GM12878 (cell line): ENCODE data around the gene MARCHF11. TPM values are rescaled to one million over a fixed set of nuclear protein-coding genes. Genes with fewer than 3 reads are reported as not detected.

ENCODE experiments used
- ATAC-seq: fragments of 200-7000 bp; cut with Tn5 transposase; 3 replicates; pipeline ENCODE4 v1.9.1; 2020; ENCODE audit warnings: mild to moderate bottlenecking, moderate library complexity
- BruUV-seq: library from RNA; stranded (reverse); fragments of 400-500 nt; replicated peaks from 2 replicates; lab custom pipeline; 2021; lab: Mats Ljungman, UMichigan
- CTCF ChIA-PET: fragments of 300-600 bp; sonication (Branson Sonifier 250); formaldehyde crosslinking; extraction: SDS; loops from one replicate; lab custom pipeline; 2021; ENCODE audit warnings: inconsistent platforms; lab: Yijun Ruan, JAX
- POLR2A ChIA-PET: fragments of 350-600 bp; formaldehyde crosslinking; extraction: SDS; loops from one replicate; lab custom pipeline; 2021; ENCODE audit warnings: inconsistent platforms; lab: Charles Lee
- RAD21 ChIA-PET: fragments of 300-600 bp; sonication (Branson Sonifier 250); formaldehyde crosslinking; loops from one replicate; lab custom pipeline; 2023; ENCODE audit warnings: antibody characterized with exemption; ENCODE audit not compliant: unreplicated experiment; lab: Charles Lee
- SMC1A ChIA-PET: fragments of 300-600 bp; sonication (Branson Sonifier 250); formaldehyde crosslinking; loops from one replicate; lab custom pipeline; 2023; ENCODE audit not compliant: unreplicated experiment, uncharacterized antibody; lab: Charles Lee
- DNase-seq: peaks from one replicate; pipeline ENCODE4 v3.0.0-alpha.2; 2011; ENCODE audit warnings: low read depth, low spot score
- FAIRE-seq: peaks from 3 replicates; lab custom pipeline; 2011; peaks lifted over from hg19 to GRCh38; lab: Jason Lieb, UNC
- H2AFZ ChIP-seq: 2 replicates; pipeline ENCODE4 v1.6.0; 2011; ENCODE audit warnings: low read depth, low read length, control low read depth; ENCODE audit not compliant: control insufficient read depth
- H3K27ac ChIP-seq: 2 replicates; pipeline ENCODE4 v1.5.1; 2011; ENCODE audit warnings: control low read depth; ENCODE audit not compliant: control insufficient read depth, insufficient read depth
- H3K27me3 ChIP-seq, 2 experiments: replicated peaks in 1 of 2; 2 replicates each; pipeline versions ENCODE4 v1.6.0 to v1.6.1; 2011; ENCODE audit warnings: low read length in 1 of 2; ENCODE audit not compliant: control insufficient read depth in 2 of 2, insufficient read depth in 2 of 2
- H3K36me3 ChIP-seq, 2 experiments: 2 replicates each; pipeline ENCODE4 v1.5.1; 2011; ENCODE audit warnings: low read length in 1 of 2; ENCODE audit not compliant: control insufficient read depth in 2 of 2, insufficient read depth in 2 of 2
- H3K4me1 ChIP-seq: 2 replicates; pipeline ENCODE4 v1.6.1; 2011; ENCODE audit warnings: mild to moderate bottlenecking, low read length, moderate library complexity, mixed read lengths; ENCODE audit not compliant: control insufficient read depth, insufficient read depth
- H3K4me2 ChIP-seq: 2 replicates; pipeline ENCODE4 v1.6.0; 2011; ENCODE audit warnings: control low read depth; ENCODE audit not compliant: control insufficient read depth, insufficient read depth
- H3K4me3 ChIP-seq: fragments of 200-600 bp; sonication (generic); 2 replicates; pipeline ENCODE4 v1.5.1; 2016
- H3K79me2 ChIP-seq: 2 replicates; pipeline ENCODE4 v1.6.0; 2011; ENCODE audit warnings: low read length; ENCODE audit not compliant: control insufficient read depth, insufficient read depth
- H3K9ac ChIP-seq: 2 replicates; pipeline ENCODE4 v1.8.0; 2011; ENCODE audit warnings: low read length, control low read depth, mixed read lengths; ENCODE audit not compliant: control insufficient read depth, insufficient read depth
- H3K9me3 ChIP-seq: replicated peaks from 3 replicates; pipeline ENCODE4 v1.5.1; 2011; ENCODE audit warnings: mild to moderate bottlenecking, low read length; ENCODE audit not compliant: control insufficient read depth, insufficient read depth
- H4K20me1 ChIP-seq: 2 replicates; pipeline ENCODE4 v1.6.0; 2011; ENCODE audit not compliant: control insufficient read depth, insufficient read depth
- BMI1 ChIP-seq: fragments of 450-650 bp; IDR thresholded peaks from 2 replicates; pipeline ENCODE4 v1.6.1; 2016; ENCODE audit warnings: mild to moderate bottlenecking, moderate library complexity, borderline replicate concordance
- CBFB ChIP-seq: IDR thresholded peaks from 2 replicates; pipeline ENCODE4 v1.6.1; 2016; ENCODE audit warnings: antibody characterized with exemption, low read depth
- CEBPB ChIP-seq, 2 experiments: fragments of 150-350 bp in 1 of 2; IDR thresholded peaks; 2 replicates each; pipeline ENCODE4 v1.6.1; 2012 to 2014; ENCODE audit warnings: low read depth in 2 of 2, low read length in 2 of 2, borderline replicate concordance in 1 of 2, inconsistent platforms in 1 of 2
- MEF2B ChIP-seq: fragments of 450-650 bp; IDR thresholded peaks from 2 replicates; pipeline ENCODE4 v1.6.1; 2018; ENCODE audit warnings: mild to moderate bottlenecking, moderate library complexity; ENCODE audit not compliant: partially characterized antibody, poor library complexity, severe bottlenecking
- POLR2A ChIP-seq: IDR thresholded peaks from 2 replicates; pipeline ENCODE4 v1.6.1; 2011; ENCODE audit warnings: low read depth, mild to moderate bottlenecking, low read length
- POLR2AphosphoS5 ChIP-seq: IDR thresholded peaks from 2 replicates; pipeline ENCODE4 v1.6.1; 2011; ENCODE audit warnings: mild to moderate bottlenecking, low read length, inconsistent platforms
- SMAD5 ChIP-seq: IDR thresholded peaks from 2 replicates; pipeline ENCODE4 v1.6.1; 2016; ENCODE audit warnings: antibody characterized with exemption, low read depth
- SP1 ChIP-seq: IDR thresholded peaks from one replicate; pipeline ENCODE4 v1.6.1; 2011; ENCODE audit warnings: low read depth, low read length
- TARDBP ChIP-seq: IDR thresholded peaks from 2 replicates; pipeline ENCODE4 v1.6.1; 2016; ENCODE audit warnings: borderline replicate concordance
- TCF12 ChIP-seq: IDR thresholded peaks from 2 replicates; pipeline ENCODE4 v1.6.1; 2011; ENCODE audit warnings: low read depth, mild to moderate bottlenecking, low read length
- WRNIP1 ChIP-seq: IDR thresholded peaks from 2 replicates; pipeline ENCODE4 v1.6.1; 2011; ENCODE audit warnings: low read depth, low read length, improper control_type of control experiment, borderline replicate concordance
- WGBS: methylation state at CpG from one replicate; pipeline ENCODE4 v1.1.6; 2016; ENCODE audit warnings: low lambda C conversion rate; ENCODE audit not compliant: insufficient replicate concordance, insufficient coverage; ENCODE audit errors: missing lambda C conversion rate; 5-methylcytosine and 5-hydroxymethylcytosine counted together
- in situ Hi-C: fragments of 300-500 bp; cut with MboI; formaldehyde crosslinking; loops from 9 replicates; pipeline ENCODE4 v1.14.3; 2018; ENCODE audit warnings: mixed read lengths
- intact Hi-C: fragments of 100-400 bp; cut with micrococcal nuclease; formaldehyde crosslinking; loops from one replicate; pipeline ENCODE4 v1.14.2; 2022; ENCODE audit not compliant: unreplicated experiment
- polyA plus RNA-seq, 11 experiments: library from polyadenylated mRNA; depleted of rRNA in 4 of 11; unstranded in 6 of 11; stranded (reverse) in 5 of 11; fragments of >200 nt; fragmentation: Nextera tagmentation in 4 of 11; fragmentation: Illumina TruSeq in 1 of 11; extraction: Ambion mirVana in 4 of 11; extraction: Trizol in 1 of 11; gene quantifications; 1 replicate in 1 of 11; 2 replicates in 10 of 11; pipeline versions ENCODE4 v1.2.1 to v1.2.3, GENCODE V29; 2011 to 2016; ENCODE audit warnings: inconsistent platforms in 2 of 11, missing spikeins in 2 of 11, low read depth in 1 of 11
- total RNA-seq, 4 experiments: library from RNA; depleted of rRNA in 3 of 4; stranded (reverse); fragments of >200 nt in 3 of 4; fragmentation: Illumina TruSeq in 1 of 4; extraction: Trizol in 1 of 4; gene quantifications; 2 replicates each; pipeline versions ENCODE4 v1.2.1 to v1.2.3, GENCODE V29; 2013 to 2021
- TF ChIP-seq, protein P1 (sequence below): fragments of 150-350 bp; IDR thresholded peaks from 2 replicates; pipeline ENCODE4 v1.6.1; 2016; ENCODE audit warnings: low read depth, low read length
- TF ChIP-seq, protein P2 (sequence below): IDR thresholded peaks from 2 replicates; pipeline ENCODE4 v1.6.1; 2011; ENCODE audit warnings: borderline replicate concordance, low read depth, mild to moderate bottlenecking, moderate library complexity, mixed read lengths, low read length; ENCODE audit not compliant: insufficient read depth; ENCODE audit errors: extremely low read length
- TF ChIP-seq, protein P3 (sequence below): fragments of 450-650 bp; IDR thresholded peaks from 2 replicates; pipeline ENCODE4 v1.6.1; 2017; ENCODE audit warnings: mild to moderate bottlenecking, moderate library complexity

MARCHF11 gene
- total and polyA plus RNA-seq, 10 of the 15 experiments (the other 5 are each of a cell fraction or from before 2014, with no cell fraction given), result 0.26 TPM; not detected in 9

DNA sequence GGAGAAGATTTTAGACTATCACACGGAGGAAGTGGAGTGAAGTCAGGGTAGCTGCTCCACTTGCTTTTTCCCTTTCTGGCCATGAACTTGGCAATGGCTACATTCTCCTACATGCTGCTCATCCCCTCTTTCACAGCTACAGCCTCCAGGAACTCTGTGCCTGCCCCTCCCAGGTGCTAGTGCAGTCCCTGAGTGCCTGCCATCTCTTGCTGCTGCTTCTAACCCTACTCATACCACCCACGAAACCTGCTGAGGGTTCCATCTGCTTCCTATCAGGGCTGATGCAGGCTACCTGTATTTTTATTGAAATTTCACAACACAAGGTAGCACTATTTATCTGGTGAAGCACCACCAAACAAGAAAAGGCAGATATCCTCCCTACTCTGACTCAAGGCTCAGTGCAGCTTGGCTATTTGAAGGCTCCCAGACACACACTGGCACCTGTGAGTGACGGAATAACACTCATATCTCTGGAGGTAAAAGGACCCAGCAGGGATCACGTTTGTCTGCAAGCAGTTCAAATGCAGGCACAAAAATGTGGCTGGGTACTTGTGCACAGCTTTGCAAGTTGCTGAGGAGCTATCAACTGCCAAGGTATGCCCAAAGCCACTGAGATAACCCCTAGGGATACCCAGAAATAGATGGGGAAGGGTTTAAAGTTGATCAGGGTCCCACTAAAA is 51.6 kb downstream of the MARCHF11 start (continued):
- no peak for TF ChIP-seq MEF2B
- TF ChIP-seq, protein P1, sequence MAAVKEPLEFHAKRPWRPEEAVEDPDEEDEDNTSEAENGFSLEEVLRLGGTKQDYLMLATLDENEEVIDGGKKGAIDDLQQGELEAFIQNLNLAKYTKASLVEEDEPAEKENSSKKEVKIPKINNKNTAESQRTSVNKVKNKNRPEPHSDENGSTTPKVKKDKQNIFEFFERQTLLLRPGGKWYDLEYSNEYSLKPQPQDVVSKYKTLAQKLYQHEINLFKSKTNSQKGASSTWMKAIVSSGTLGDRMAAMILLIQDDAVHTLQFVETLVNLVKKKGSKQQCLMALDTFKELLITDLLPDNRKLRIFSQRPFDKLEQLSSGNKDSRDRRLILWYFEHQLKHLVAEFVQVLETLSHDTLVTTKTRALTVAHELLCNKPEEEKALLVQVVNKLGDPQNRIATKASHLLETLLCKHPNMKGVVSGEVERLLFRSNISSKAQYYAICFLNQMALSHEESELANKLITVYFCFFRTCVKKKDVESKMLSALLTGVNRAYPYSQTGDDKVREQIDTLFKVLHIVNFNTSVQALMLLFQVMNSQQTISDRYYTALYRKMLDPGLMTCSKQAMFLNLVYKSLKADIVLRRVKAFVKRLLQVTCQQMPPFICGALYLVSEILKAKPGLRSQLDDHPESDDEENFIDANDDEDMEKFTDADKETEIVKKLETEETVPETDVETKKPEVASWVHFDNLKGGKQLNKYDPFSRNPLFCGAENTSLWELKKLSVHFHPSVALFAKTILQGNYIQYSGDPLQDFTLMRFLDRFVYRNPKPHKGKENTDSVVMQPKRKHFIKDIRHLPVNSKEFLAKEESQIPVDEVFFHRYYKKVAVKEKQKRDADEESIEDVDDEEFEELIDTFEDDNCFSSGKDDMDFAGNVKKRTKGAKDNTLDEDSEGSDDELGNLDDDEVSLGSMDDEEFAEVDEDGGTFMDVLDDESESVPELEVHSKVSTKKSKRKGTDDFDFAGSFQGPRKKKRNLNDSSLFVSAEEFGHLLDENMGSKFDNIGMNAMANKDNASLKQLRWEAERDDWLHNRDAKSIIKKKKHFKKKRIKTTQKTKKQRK, result no peak
- no peak for TF ChIP-seq SMAD5
- TF ChIP-seq POLR2AphosphoS5, result no peak
- no peak for TF ChIP-seq CEBPB (IDR thresholded peaks at IDR 0.05; ENCODE audit: borderline replicate concordance in 1 of 2, low read depth in 2 of 2, low read length in 2 of 2)
- TF ChIP-seq, protein P2, sequence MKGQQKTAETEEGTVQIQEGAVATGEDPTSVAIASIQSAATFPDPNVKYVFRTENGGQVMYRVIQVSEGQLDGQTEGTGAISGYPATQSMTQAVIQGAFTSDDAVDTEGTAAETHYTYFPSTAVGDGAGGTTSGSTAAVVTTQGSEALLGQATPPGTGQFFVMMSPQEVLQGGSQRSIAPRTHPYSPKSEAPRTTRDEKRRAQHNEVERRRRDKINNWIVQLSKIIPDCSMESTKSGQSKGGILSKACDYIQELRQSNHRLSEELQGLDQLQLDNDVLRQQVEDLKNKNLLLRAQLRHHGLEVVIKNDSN, result no peak
- no peak for TF ChIP-seq TARDBP

DNA sequence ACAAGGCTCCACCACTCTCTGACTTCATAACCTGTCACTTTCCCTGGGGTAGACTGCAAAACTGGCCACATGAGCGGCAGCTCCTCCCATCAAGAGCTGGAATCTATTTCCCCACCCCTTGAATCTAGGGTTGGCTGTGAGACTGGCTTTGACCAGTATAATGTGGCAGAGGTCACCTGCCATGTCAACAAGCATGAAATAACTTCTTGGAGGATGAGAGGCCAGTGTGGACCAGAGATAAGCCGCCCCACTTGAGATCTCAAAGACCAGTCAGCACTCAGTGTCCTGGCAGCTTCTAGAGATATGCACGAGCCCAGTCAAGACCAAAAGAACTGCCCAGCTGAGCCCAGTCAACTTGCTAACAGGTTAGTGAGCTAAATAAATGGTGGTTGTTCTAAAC is 59.0 kb downstream of the MARCHF11 start:
- H3K27ac ChIP-seq, result no peak overlapping the region
- SMC1A ChIA-PET, result interaction anchor here (0.9 kb wide), 1 partner anchor 24 kb away, joined by 3 read pairs; no protein-coding TSS in a partner anchor
- no peak overlapping the region for H3K4me3 ChIP-seq
- no peak for TF ChIP-seq TCF12
- TF ChIP-seq BMI1, result no peak
- TF ChIP-seq, protein P3, sequence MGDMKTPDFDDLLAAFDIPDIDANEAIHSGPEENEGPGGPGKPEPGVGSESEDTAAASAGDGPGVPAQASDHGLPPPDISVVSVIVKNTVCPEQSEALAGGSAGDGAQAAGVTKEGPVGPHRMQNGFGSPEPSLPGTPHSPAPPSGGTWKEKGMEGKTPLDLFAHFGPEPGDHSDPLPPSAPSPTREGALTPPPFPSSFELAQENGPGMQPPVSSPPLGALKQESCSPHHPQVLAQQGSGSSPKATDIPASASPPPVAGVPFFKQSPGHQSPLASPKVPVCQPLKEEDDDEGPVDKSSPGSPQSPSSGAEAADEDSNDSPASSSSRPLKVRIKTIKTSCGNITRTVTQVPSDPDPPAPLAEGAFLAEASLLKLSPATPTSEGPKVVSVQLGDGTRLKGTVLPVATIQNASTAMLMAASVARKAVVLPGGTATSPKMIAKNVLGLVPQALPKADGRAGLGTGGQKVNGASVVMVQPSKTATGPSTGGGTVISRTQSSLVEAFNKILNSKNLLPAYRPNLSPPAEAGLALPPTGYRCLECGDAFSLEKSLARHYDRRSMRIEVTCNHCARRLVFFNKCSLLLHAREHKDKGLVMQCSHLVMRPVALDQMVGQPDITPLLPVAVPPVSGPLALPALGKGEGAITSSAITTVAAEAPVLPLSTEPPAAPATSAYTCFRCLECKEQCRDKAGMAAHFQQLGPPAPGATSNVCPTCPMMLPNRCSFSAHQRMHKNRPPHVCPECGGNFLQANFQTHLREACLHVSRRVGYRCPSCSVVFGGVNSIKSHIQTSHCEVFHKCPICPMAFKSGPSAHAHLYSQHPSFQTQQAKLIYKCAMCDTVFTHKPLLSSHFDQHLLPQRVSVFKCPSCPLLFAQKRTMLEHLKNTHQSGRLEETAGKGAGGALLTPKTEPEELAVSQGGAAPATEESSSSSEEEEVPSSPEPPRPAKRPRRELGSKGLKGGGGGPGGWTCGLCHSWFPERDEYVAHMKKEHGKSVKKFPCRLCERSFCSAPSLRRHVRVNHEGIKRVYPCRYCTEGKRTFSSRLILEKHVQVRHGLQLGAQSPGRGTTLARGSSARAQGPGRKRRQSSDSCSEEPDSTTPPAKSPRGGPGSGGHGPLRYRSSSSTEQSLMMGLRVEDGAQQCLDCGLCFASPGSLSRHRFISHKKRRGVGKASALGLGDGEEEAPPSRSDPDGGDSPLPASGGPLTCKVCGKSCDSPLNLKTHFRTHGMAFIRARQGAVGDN, result no peak
- TF ChIP-seq CBFB, result no peak
- TF ChIP-seq MEF2B, result no peak
- TF ChIP-seq WRNIP1, result no peak
- TF ChIP-seq POLR2A, result no peak
- no peak for TF ChIP-seq SP1
- no peaks in the 10 kb centered on the region for H3K79me2 ChIP-seq
- WGBS, result 18% methylated on average over 3 of the region's 3 CpGs
- H3K4me2 ChIP-seq, result no peak overlapping the region
- no peak for ATAC-seq
- H4K20me1 ChIP-seq, result no peaks in the 10 kb centered on the region
- H3K9me3 ChIP-seq, result no peaks in the 10 kb centered on the region
- POLR2A ChIA-PET, result no interaction called here
- CTCF ChIA-PET, result no interaction called here
- H3K9ac ChIP-seq, result no peak overlapping the region
- intact Hi-C loops (no loop called here), in situ Hi-C loops (no loop called here)
- no peaks in the 10 kb centered on the region for H3K27me3 ChIP-seq
- no TSS peak for BruUV-seq
- FAIRE-seq, result no peak
- no peak overlapping the region for H2AFZ ChIP-seq
- H3K4me1 ChIP-seq, result no peaks in the 10 kb centered on the region
- DNase-seq, result no peak
- RAD21 ChIA-PET, result no interaction called here
- no peaks in the 10 kb centered on the region for H3K36me3 ChIP-seq
